HCT116 (cell line): ENCODE data around the gene ARAP1.

Experiments used
- CEBPB ChIP-seq: IDR thresholded peaks from 2 replicates; pipeline ENCODE4 v1.6.1; 2012; ENCODE audit warnings: low read depth
- CTCF ChIP-seq, 3 experiments: fragments of 200-600 bp in 1 of 3; sonication (generic) in 1 of 3; IDR thresholded peaks in 2 of 3; conservative IDR thresholded peaks in 1 of 3; 2 replicates each; pipeline ENCODE4 v1.5.1; 2012 to 2017; ENCODE audit warnings: low read depth in 2 of 3, low read length in 2 of 3, antibody characterized with exemption in 1 of 3, borderline replicate concordance in 1 of 3, control low read depth in 1 of 3, mild to moderate bottlenecking in 1 of 3, mixed read lengths in 1 of 3, mixed run types in 1 of 3, moderate library complexity in 1 of 3; ENCODE audit not compliant: insufficient read depth in 1 of 3
- FOSL1 ChIP-seq: IDR thresholded peaks from 2 replicates; pipeline ENCODE4 v1.6.1; 2012; ENCODE audit warnings: low read depth
- POLR2A ChIP-seq: IDR thresholded peaks from 2 replicates; pipeline ENCODE4 v1.7.0; 2011; ENCODE audit warnings: borderline replicate concordance; ENCODE audit not compliant: insufficient read depth, insufficient read length; ENCODE audit errors: extremely low read depth
- SIN3A ChIP-seq: IDR thresholded peaks from 2 replicates; pipeline ENCODE4 v1.6.1; 2012; ENCODE audit warnings: low read depth

- TF ChIP-seq FOSL1 (no peak), CTCF (IDR thresholded peaks at IDR 0.05 in 2 of 3, conservative IDR thresholded peaks at IDR 0.05 in 1 of 3; ENCODE audit: borderline replicate concordance in 1 of 3, insufficient read depth in 1 of 3, low read depth in 2 of 3, low read length in 2 of 3) (no peak), CEBPB (no peak), SIN3A (no peak), POLR2A (no peak)
These were observed 42.5 kb downstream of the ARAP1 start for GRCh38 chr11:72709478-72710238.
